ENCODE results near the gene ACACA.
A peak's percentile ranks its signal among the peaks of the same experiment; 100 is the strongest.

ACACA gene

GRCh38 chr17:37255432-37255831 is 151.2 kb downstream of the ACACA start:
- H3K4me1 ChIP-seq (ENCODE audit: control insufficient read depth, insufficient read depth, low read length) = no peaks in the 10 kb centered on the region
- no peak overlapping the region for H3K9ac ChIP-seq (ENCODE audit: low read length)
- H3K4me3 ChIP-seq (ENCODE audit: low read length) = no peak overlapping the region
- DNase-seq (ENCODE audit: low read depth) = no peak
- no peaks in the 10 kb centered on the region for H3K27me3 ChIP-seq (replicated peaks; ENCODE audit: control insufficient read depth, insufficient read depth, low read length)
- H3K36me3 ChIP-seq (ENCODE audit: control insufficient read depth, insufficient read depth, low read length, severe bottlenecking) = peaks cover 89% of the 10 kb centered on the region
- no peaks in the 10 kb centered on the region for H3K9me3 ChIP-seq (ENCODE audit: control insufficient read depth, low read length)

- no peak overlapping the region for H3K4me3 ChIP-seq (ENCODE audit: low read length)
- H3K4me1 ChIP-seq (ENCODE audit: control insufficient read depth, insufficient read depth, low read length) = no peaks in the 10 kb centered on the region
- H3K27me3 ChIP-seq (replicated peaks; ENCODE audit: control insufficient read depth, insufficient read depth, low read length) = no peaks in the 10 kb centered on the region
- DNase-seq (ENCODE audit: low read depth) = no peak
- no peaks in the 10 kb centered on the region for H3K9me3 ChIP-seq (ENCODE audit: control insufficient read depth, low read length)
- peaks cover 97% of the 10 kb centered on the region for H3K36me3 ChIP-seq (ENCODE audit: control insufficient read depth, insufficient read depth, low read length, severe bottlenecking)
- no peak overlapping the region for H3K9ac ChIP-seq (ENCODE audit: low read length)
These were observed 158.8 kb downstream of the ACACA start for GRCh38 chr17:37247825-37248224.

- Histone ChIP-seq H3K4me1 (ENCODE audit: control insufficient read depth, insufficient read depth, low read length) (no peaks in the 10 kb centered on the region), H3K9ac (ENCODE audit: low read length) (no peak overlapping the region), H3K4me3 (ENCODE audit: low read length) (no peak overlapping the region), H3K27me3 (replicated peaks; ENCODE audit: control insufficient read depth, insufficient read depth, low read length) (no peaks in the 10 kb centered on the region), H3K9me3 (ENCODE audit: control insufficient read depth, low read length) (no peaks in the 10 kb centered on the region), H3K36me3 (ENCODE audit: control insufficient read depth, insufficient read depth, low read length, severe bottlenecking) (peaks cover 97% of the 10 kb centered on the region)
- no peak for DNase-seq (ENCODE audit: low read depth)
These were observed 160.6 kb downstream of the ACACA start for GRCh38 chr17:37246085-37246484.

DNA sequence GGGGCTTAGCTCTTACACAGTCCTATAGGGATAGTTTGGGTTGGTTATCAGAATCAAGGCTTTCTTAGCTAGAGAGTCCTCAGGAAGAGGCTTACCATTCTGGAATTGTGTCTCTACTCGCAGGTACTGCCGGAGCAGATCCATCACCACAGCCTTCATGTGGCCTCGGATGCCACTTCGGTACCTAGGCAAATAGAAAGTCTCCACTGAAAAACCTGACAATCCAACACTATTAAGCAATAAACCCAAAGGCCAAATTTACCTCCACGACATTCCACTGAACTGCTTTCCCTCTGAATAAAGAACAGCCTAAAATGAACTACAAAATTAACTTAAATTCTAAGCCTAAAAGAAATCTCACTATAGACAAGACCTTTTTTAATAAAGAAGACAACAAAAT is 166.3 kb downstream of the ACACA start:
- H3K27me3 ChIP-seq (replicated peaks; ENCODE audit: control insufficient read depth, insufficient read depth, low read length) = no peaks in the 10 kb centered on the region

GRCh38 chr17:37239690-37240334 is 166.8 kb downstream of the ACACA start:
- H3K36me3 ChIP-seq (ENCODE audit: control insufficient read depth, insufficient read depth, low read length, severe bottlenecking) = peaks cover 93% of the 10 kb centered on the region
- no peak overlapping the region for H3K9ac ChIP-seq (ENCODE audit: low read length)
- no peaks in the 10 kb centered on the region for H3K9me3 ChIP-seq (ENCODE audit: control insufficient read depth, low read length)
- no peaks in the 10 kb centered on the region for H3K27me3 ChIP-seq (replicated peaks; ENCODE audit: control insufficient read depth, insufficient read depth, low read length)
- H3K4me1 ChIP-seq (ENCODE audit: control insufficient read depth, insufficient read depth, low read length) = peaks cover 9% of the 10 kb centered on the region
- H3K4me3 ChIP-seq (ENCODE audit: low read length) = no peak overlapping the region
- peak; percentile 69 for DNase-seq (ENCODE audit: low read depth)

More for the DNA sequence above, 166.3 kb downstream of the ACACA start:
- Histone ChIP-seq H3K4me1 (ENCODE audit: control insufficient read depth, insufficient read depth, low read length) (peaks cover 9% of the 10 kb centered on the region), H3K4me3 (ENCODE audit: low read length) (no peak overlapping the region), H3K9ac (ENCODE audit: low read length) (no peak overlapping the region), H3K36me3 (ENCODE audit: control insufficient read depth, insufficient read depth, low read length, severe bottlenecking) (peaks cover 93% of the 10 kb centered on the region), H3K9me3 (ENCODE audit: control insufficient read depth, low read length) (no peaks in the 10 kb centered on the region)
- DNase-seq (ENCODE audit: low read depth) = no peak

DNA sequence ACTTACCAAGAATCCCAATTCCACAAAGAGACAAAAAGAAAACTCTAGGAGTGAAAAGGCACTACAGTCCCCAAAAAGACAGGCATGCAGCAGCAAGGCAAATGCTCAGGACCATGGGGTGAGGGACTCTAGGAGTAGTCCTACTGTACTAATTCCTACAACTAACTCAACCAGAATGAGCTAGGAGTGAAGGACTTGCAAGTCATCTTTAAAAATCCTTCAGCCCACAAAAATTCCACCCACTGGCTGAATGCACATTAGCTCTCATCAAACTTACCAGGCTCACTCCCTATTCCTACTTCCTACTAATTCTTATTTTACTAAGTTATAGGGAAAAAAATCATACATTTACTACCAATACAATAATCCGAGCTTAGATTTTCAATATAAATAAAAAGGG is 172.5 kb downstream of the ACACA start:
- Histone ChIP-seq H3K9ac (ENCODE audit: low read length) (no peak overlapping the region), H3K9me3 (ENCODE audit: control insufficient read depth, low read length) (no peaks in the 10 kb centered on the region), H3K4me3 (ENCODE audit: low read length) (no peak overlapping the region), H3K36me3 (ENCODE audit: control insufficient read depth, insufficient read depth, low read length, severe bottlenecking) (peaks cover 92% of the 10 kb centered on the region), H3K27me3 (replicated peaks; ENCODE audit: control insufficient read depth, insufficient read depth, low read length) (no peaks in the 10 kb centered on the region), H3K4me1 (ENCODE audit: control insufficient read depth, insufficient read depth, low read length) (no peaks in the 10 kb centered on the region)
- DNase-seq (ENCODE audit: low read depth) = peak; percentile 25

DNA sequence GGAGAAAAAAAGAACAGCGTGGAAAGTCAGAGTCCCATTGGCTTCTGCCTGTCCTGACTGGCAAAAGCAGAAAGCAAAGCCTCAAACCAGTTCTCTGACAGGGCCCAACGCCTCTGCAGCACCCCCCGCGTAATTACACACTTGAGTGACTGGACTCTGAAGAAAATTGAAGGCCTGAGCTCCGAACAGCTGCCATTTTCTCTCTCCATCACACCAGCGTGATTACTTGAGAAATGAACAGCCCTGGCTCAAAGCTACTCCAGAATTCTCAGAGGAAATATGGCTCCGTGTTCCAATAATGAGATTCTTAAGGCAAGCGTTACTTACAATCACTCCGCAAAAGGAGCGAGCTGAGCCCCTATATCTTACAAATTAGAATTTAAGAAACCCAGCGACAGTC is 173.6 kb downstream of the ACACA start:
- H3K27me3 ChIP-seq (replicated peaks; ENCODE audit: control insufficient read depth, insufficient read depth, low read length) = no peaks in the 10 kb centered on the region
- H3K9ac ChIP-seq (ENCODE audit: low read length) = no peak overlapping the region
- H3K4me1 ChIP-seq (ENCODE audit: control insufficient read depth, insufficient read depth, low read length) = no peaks in the 10 kb centered on the region
- no peaks in the 10 kb centered on the region for H3K9me3 ChIP-seq (ENCODE audit: control insufficient read depth, low read length)
- H3K4me3 ChIP-seq (ENCODE audit: low read length) = no peak overlapping the region
- H3K36me3 ChIP-seq (ENCODE audit: control insufficient read depth, insufficient read depth, low read length, severe bottlenecking) = peaks cover 91% of the 10 kb centered on the region
- DNase-seq (ENCODE audit: low read depth) = no peak

GRCh38 chr17:37231887-37232286 is 174.7 kb downstream of the ACACA start:
- no peak for DNase-seq (ENCODE audit: low read depth)
- H3K9me3 ChIP-seq (ENCODE audit: control insufficient read depth, low read length) = no peaks in the 10 kb centered on the region
- H3K4me1 ChIP-seq (ENCODE audit: control insufficient read depth, insufficient read depth, low read length) = no peaks in the 10 kb centered on the region
- peaks cover 84% of the 10 kb centered on the region for H3K36me3 ChIP-seq (ENCODE audit: control insufficient read depth, insufficient read depth, low read length, severe bottlenecking)
- no peak overlapping the region for H3K9ac ChIP-seq (ENCODE audit: low read length)
- H3K4me3 ChIP-seq (ENCODE audit: low read length) = no peak overlapping the region
- no peaks in the 10 kb centered on the region for H3K27me3 ChIP-seq (replicated peaks; ENCODE audit: control insufficient read depth, insufficient read depth, low read length)

DNA sequence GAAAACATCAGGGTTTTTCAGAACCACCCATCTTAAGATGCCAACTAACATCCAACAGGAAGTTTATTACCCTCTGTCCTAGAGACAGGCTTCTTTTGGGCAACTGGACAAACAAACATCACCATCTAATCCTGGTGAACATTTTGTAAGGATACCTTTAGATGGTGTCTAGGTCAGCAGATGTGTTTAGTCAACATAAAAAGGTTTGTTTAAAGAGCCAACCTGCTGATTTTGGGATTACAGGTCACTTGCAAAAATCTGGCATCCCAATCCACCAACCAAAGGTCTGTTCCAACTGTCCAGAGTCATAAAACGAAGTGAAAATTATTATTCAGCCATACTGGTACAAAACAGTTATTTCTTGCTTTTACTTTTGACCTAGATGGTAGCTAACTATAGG is 176.0 kb downstream of the ACACA start:
- peaks cover 85% of the 10 kb centered on the region for H3K36me3 ChIP-seq (ENCODE audit: control insufficient read depth, insufficient read depth, low read length, severe bottlenecking)
- no peaks in the 10 kb centered on the region for H3K9me3 ChIP-seq (ENCODE audit: control insufficient read depth, low read length)
- no peak overlapping the region for H3K9ac ChIP-seq (ENCODE audit: low read length)
- no peak overlapping the region for H3K4me3 ChIP-seq (ENCODE audit: low read length)
- no peak for DNase-seq (ENCODE audit: low read depth)
- no peaks in the 10 kb centered on the region for H3K27me3 ChIP-seq (replicated peaks; ENCODE audit: control insufficient read depth, insufficient read depth, low read length)
- no peaks in the 10 kb centered on the region for H3K4me1 ChIP-seq (ENCODE audit: control insufficient read depth, insufficient read depth, low read length)

GRCh38 chr17:37225465-37225864 is 181.2 kb downstream of the ACACA start:
- peaks cover 9% of the 10 kb centered on the region for H3K4me1 ChIP-seq (ENCODE audit: control insufficient read depth, insufficient read depth, low read length)
- no peak for DNase-seq (ENCODE audit: low read depth)
- H3K36me3 ChIP-seq (ENCODE audit: control insufficient read depth, insufficient read depth, low read length, severe bottlenecking) = peaks cover 83% of the 10 kb centered on the region
- H3K4me3 ChIP-seq (ENCODE audit: low read length) = no peak overlapping the region
- no peak overlapping the region for H3K9ac ChIP-seq (ENCODE audit: low read length)
- H3K27me3 ChIP-seq (replicated peaks; ENCODE audit: control insufficient read depth, insufficient read depth, low read length) = no peaks in the 10 kb centered on the region
- no peaks in the 10 kb centered on the region for H3K9me3 ChIP-seq (ENCODE audit: control insufficient read depth, low read length)

- H3K4me1 ChIP-seq (ENCODE audit: control insufficient read depth, insufficient read depth, low read length) = peaks cover 9% of the 10 kb centered on the region
- H3K27me3 ChIP-seq (replicated peaks; ENCODE audit: control insufficient read depth, insufficient read depth, low read length) = no peaks in the 10 kb centered on the region
- H3K9ac ChIP-seq (ENCODE audit: low read length) = no peak overlapping the region
- DNase-seq (ENCODE audit: low read depth) = no peak
- no peaks in the 10 kb centered on the region for H3K9me3 ChIP-seq (ENCODE audit: control insufficient read depth, low read length)
- H3K4me3 ChIP-seq (ENCODE audit: low read length) = no peak overlapping the region
- peaks cover 93% of the 10 kb centered on the region for H3K36me3 ChIP-seq (ENCODE audit: control insufficient read depth, insufficient read depth, low read length, severe bottlenecking)
These were observed 184.8 kb downstream of the ACACA start for GRCh38 chr17:37221865-37222264.

DNA sequence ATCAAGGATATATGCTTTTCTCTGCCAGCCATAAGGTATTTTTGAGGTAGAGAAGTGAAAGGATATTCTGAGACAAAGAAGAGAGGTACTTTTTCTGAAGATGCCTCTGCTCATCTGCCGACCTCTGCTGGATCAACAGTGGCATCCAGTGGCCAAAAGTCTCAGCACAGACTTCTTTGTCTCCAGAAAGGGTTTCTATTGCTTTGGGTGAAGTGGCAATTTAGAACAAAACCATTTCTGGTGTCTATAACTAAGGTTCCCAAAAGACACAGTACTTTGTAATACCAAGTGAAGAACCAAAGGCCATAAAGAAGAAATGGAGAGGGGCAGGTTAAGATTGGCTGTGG is 186.1 kb downstream of the ACACA start:
- Histone ChIP-seq H3K4me3 (ENCODE audit: low read length) (no peak overlapping the region), H3K27me3 (replicated peaks; ENCODE audit: control insufficient read depth, insufficient read depth, low read length) (no peaks in the 10 kb centered on the region), H3K9me3 (ENCODE audit: control insufficient read depth, low read length) (no peaks in the 10 kb centered on the region), H3K36me3 (ENCODE audit: control insufficient read depth, insufficient read depth, low read length, severe bottlenecking) (peaks cover 91% of the 10 kb centered on the region), H3K9ac (ENCODE audit: low read length) (no peak overlapping the region), H3K4me1 (ENCODE audit: control insufficient read depth, insufficient read depth, low read length) (peaks cover 9% of the 10 kb centered on the region)
- peak; percentile 58 for DNase-seq (ENCODE audit: low read depth)
